K562 (cell line): Measurements from ENCODE around the gene MYL6B. TPM values are rescaled to one million over a fixed set of nuclear protein-coding genes. Genes with fewer than 3 reads are reported as not detected.

Experiments used
- ATF6 ChIP-seq: sonication (generic); formaldehyde crosslinking; IDR thresholded peaks from 2 replicates; pipeline ENCODE4 v1.4.0; 2020; ENCODE audit warnings: mild to moderate bottlenecking, missing genetic modification reagents
- BHLHE40 ChIP-seq: IDR thresholded peaks from 2 replicates; pipeline ENCODE4 v1.6.1; 2011; ENCODE audit warnings: low read length, improper control_type of control experiment
- E2F3 ChIP-seq: fragments of 250-450 bp; sonication (Bioruptor Pico); IDR thresholded peaks from 2 replicates; pipeline ENCODE4 v1.4.0; 2020; ENCODE audit warnings: mild to moderate bottlenecking
- ELF1 ChIP-seq: fragments of 200-800 bp; sonication (Bioruptor generic); IDR thresholded peaks from 2 replicates; pipeline ENCODE4 v1.6.1; 2016; ENCODE audit warnings: missing genetic modification characterization, missing compliant biosample characterization
- ETS2 ChIP-seq: IDR thresholded peaks from 2 replicates; pipeline ENCODE4 v1.6.1; 2016; ENCODE audit warnings: borderline replicate concordance, missing genetic modification characterization, mild to moderate bottlenecking, moderate library complexity, missing compliant biosample characterization; ENCODE audit not compliant: poor library complexity, severe bottlenecking
- ETV6 ChIP-seq, 3 experiments: fragments of 150-350 bp in 1 of 3; sonication (generic) in 1 of 3; formaldehyde crosslinking in 1 of 3; IDR thresholded peaks; 2 replicates each; pipeline versions ENCODE4 v1.6.1 to v1.8.0; 2014 to 2022; ENCODE audit warnings: borderline replicate concordance in 2 of 3, low read depth in 2 of 3, antibody characterized with exemption in 1 of 3, low read length in 1 of 3, mild to moderate bottlenecking in 1 of 3, missing genetic modification reagents in 1 of 3
- HDAC3 ChIP-seq: fragments of 450-650 bp; IDR thresholded peaks from 2 replicates; pipeline ENCODE4 v1.6.1; 2018; ENCODE audit warnings: borderline replicate concordance, mild to moderate bottlenecking, moderate library complexity; ENCODE audit not compliant: partially characterized antibody
- HMGN3 ChIP-seq: IDR thresholded peaks from 2 replicates; pipeline ENCODE4 v1.6.1; 2011; ENCODE audit warnings: borderline replicate concordance, low read depth, mild to moderate bottlenecking, mixed read lengths, low read length; ENCODE audit not compliant: insufficient read length; ENCODE audit errors: extremely low read depth
- HNRNPL ChIP-seq: fragments of 200-400 bp; formaldehyde crosslinking; IDR thresholded peaks from 2 replicates; pipeline ENCODE4 v1.6.1; 2017; ENCODE audit warnings: low read depth, mild to moderate bottlenecking, low read length
- MCM2 ChIP-seq: fragments of 450-650 bp; IDR thresholded peaks from 2 replicates; pipeline ENCODE4 v1.6.1; 2017; ENCODE audit warnings: low read depth, mild to moderate bottlenecking
- NFIC ChIP-seq: fragments of 450-650 bp; IDR thresholded peaks from 2 replicates; pipeline ENCODE4 v1.6.1; 2017; ENCODE audit warnings: mild to moderate bottlenecking, inconsistent platforms
- NRF1 ChIP-seq, 2 experiments: fragments of 450-650 bp; IDR thresholded peaks in 1 of 2; conservative IDR thresholded peaks in 1 of 2; 2 replicates each; pipeline ENCODE4 v1.6.1; 2014; ENCODE audit warnings: mild to moderate bottlenecking in 2 of 2
- PURB ChIP-seq: sonication (generic); formaldehyde crosslinking; IDR thresholded peaks from 2 replicates; pipeline ENCODE4 v1.9.0; 2021; ENCODE audit warnings: low read depth, mild to moderate bottlenecking, missing genetic modification reagents
- RBM17 ChIP-seq: fragments of 200-400 bp; formaldehyde crosslinking; IDR thresholded peaks from 2 replicates; pipeline ENCODE4 v1.6.1; 2017; ENCODE audit warnings: low read depth, mild to moderate bottlenecking, low read length, borderline replicate concordance
- SMARCC2 ChIP-seq: fragments of 450-650 bp; IDR thresholded peaks from 2 replicates; pipeline ENCODE4 v1.6.1; 2017; ENCODE audit warnings: antibody characterized with exemption, moderate library complexity, mild to moderate bottlenecking, low read depth
- SOX6 ChIP-seq: fragments of 450-650 bp; IDR thresholded peaks from 2 replicates; pipeline ENCODE4 v1.6.1; 2014; ENCODE audit warnings: mild to moderate bottlenecking
- SP1 ChIP-seq: sonication (generic); formaldehyde crosslinking; IDR thresholded peaks from 2 replicates; pipeline ENCODE4 v1.8.1; 2022; ENCODE audit warnings: mild to moderate bottlenecking, missing genetic modification reagents
- SREBF1 ChIP-seq: fragments of 150-350 bp; IDR thresholded peaks from 2 replicates; pipeline ENCODE4 v1.6.1; 2014; ENCODE audit warnings: antibody characterized with exemption, low read depth, low read length, borderline replicate concordance
- TEAD2 ChIP-seq: fragments of 450-650 bp; IDR thresholded peaks from 2 replicates; pipeline ENCODE4 v1.6.1; 2016; ENCODE audit warnings: missing genetic modification characterization, control low read depth, missing compliant biosample characterization
- ZBTB1 ChIP-seq: sonication (generic); formaldehyde crosslinking; IDR thresholded peaks from 2 replicates; pipeline ENCODE4 v1.8.1; 2023; ENCODE audit warnings: missing genetic modification reagents, low read depth, mild to moderate bottlenecking, borderline replicate concordance
- ZNF12 ChIP-seq: sonication (generic); formaldehyde crosslinking; IDR thresholded peaks from 2 replicates; pipeline ENCODE4 v1.4.0; 2020; ENCODE audit warnings: mild to moderate bottlenecking, missing genetic modification reagents
- ZNF124 ChIP-seq: sonication (generic); formaldehyde crosslinking; IDR thresholded peaks from 2 replicates; pipeline ENCODE4 v1.8.1; 2022; ENCODE audit warnings: missing genetic modification reagents
- ZNF274 ChIP-seq: IDR thresholded peaks from 2 replicates; pipeline ENCODE4 v1.6.1; 2011; ENCODE audit warnings: low read depth, mild to moderate bottlenecking, low read length, moderate library complexity, borderline replicate concordance
- ZNF282 ChIP-seq: sonication (generic); formaldehyde crosslinking; IDR thresholded peaks from 2 replicates; pipeline ENCODE4 v1.8.1; 2023; ENCODE audit warnings: missing genetic modification reagents
- ZNF324 ChIP-seq: fragments of 250-450 bp; sonication (Bioruptor Pico); IDR thresholded peaks from 2 replicates; pipeline ENCODE4 v1.4.0; 2020; ENCODE audit warnings: mild to moderate bottlenecking
- ZNF431 ChIP-seq: sonication (generic); formaldehyde crosslinking; IDR thresholded peaks from 2 replicates; pipeline ENCODE4 v1.8.0; 2022; ENCODE audit warnings: mild to moderate bottlenecking, missing genetic modification reagents
- ZNF766 ChIP-seq: fragments of 200-800 bp; sonication (Bioruptor generic); conservative IDR thresholded peaks from 2 replicates; pipeline ENCODE4 v1.6.1; 2016; ENCODE audit warnings: missing genetic modification characterization, missing compliant biosample characterization
- polyA plus RNA-seq, 8 experiments: library from polyadenylated mRNA; depleted of rRNA in 4 of 8; stranded (reverse) in 5 of 8; unstranded in 3 of 8; fragments of >200 nt; fragmentation: Nextera tagmentation in 2 of 8; fragmentation: Illumina TruSeq in 1 of 8; extraction: Ambion mirVana in 2 of 8; extraction: Trizol in 1 of 8; gene quantifications; 2 replicates each; pipeline versions ENCODE4 v1.2.1 to v1.2.3, GENCODE V29; 2011 to 2014; ENCODE audit warnings: inconsistent platforms in 1 of 8, missing spikeins in 1 of 8
- total RNA-seq, 7 experiments: library from RNA; depleted of rRNA in 6 of 7; stranded (reverse); fragments of >200 nt in 6 of 7; fragmentation: Illumina TruSeq in 2 of 7; extraction: Trizol in 2 of 7; gene quantifications; 2 replicates each; pipeline versions ENCODE4 v1.2.1 to v1.2.3, GENCODE V29; 2011 to 2021; ENCODE audit warnings: low replicate concordance in 1 of 7

The MYL6B gene
- total and polyA plus RNA-seq, 9 of the 15 experiments (the other 6 are each of a cell fraction or from before 2014, with no cell fraction given): 42.8 to 77.3 (median 68.6) TPM

- TF ChIP-seq SP1 (CRISPR knock-in tag) (peak; percentile 99), ELF1 (tag) (peak; percentile 99), NRF1 (conservative IDR thresholded peaks at IDR 0.05 in 1 of 2, IDR thresholded peaks at IDR 0.05 in 1 of 2) (peak; percentile 58 to 70), HDAC3 (peak; percentile 64), RBM17 (no peak), ZNF324 (CRISPR knock-in tag) (peak; percentile 42; the same call in 1 of the 2 replicates), ATF6 (CRISPR knock-in tag) (no peak), ZNF12 (CRISPR knock-in tag) (no peak), SOX6 (peak; percentile 70; the same call in 1 of the 2 replicates), SREBF1 (0 out of 2 replicates have a peak, but pooled peaks have one; percentile 57), E2F3 (CRISPR knock-in tag) (no peak), ETS2 (tag) (no peak), ETV6 (IDR thresholded peaks at IDR 0.05; ENCODE audit: borderline replicate concordance in 1 of 2, low read depth in 2 of 2, low read length in 1 of 2) (peak; percentile 98 to 99), ETV6 (CRISPR knock-in tag; IDR thresholded peaks at IDR 0.05; ENCODE audit: borderline replicate concordance) (no peak), MCM2 (no peak), NFIC (peak; percentile 43; the same call in 1 of the 2 replicates), ZNF274 (no peak; the same call in 1 of the 2 replicates), HMGN3 (peak; percentile 54), ZNF282 (CRISPR knock-in tag) (no peak), SMARCC2 (no peak), ZBTB1 (CRISPR knock-in tag) (0 out of 2 replicates have a peak, but pooled peaks have one; percentile 50), ZNF766 (0 out of 2 replicates have a peak, but pooled peaks have one; percentile 58), BHLHE40 (peak; percentile 93), HNRNPL (0 out of 2 replicates have a peak, but pooled peaks have one; percentile 39), TEAD2 (tag) (no peak), ZNF431 (peak; percentile 74; the same call in 1 of the 2 replicates), PURB (CRISPR knock-in tag) (no peak), ZNF124 (CRISPR knock-in tag) (no peak)
Measured at GRCh38 chr12:56117778-56118687, 34.4 kb upstream of the MYL6B start, which contains the start of gene ZC3H10 (continued).
